Skeletal muscle satellite cell (primary cell): ENCODE results near the gene TTI1.

Source experiments
- H3K27me3 ChIP-seq: 2 replicates; pipeline ENCODE4 v1.7.0; 2013; ENCODE audit warnings: low read length; ENCODE audit not compliant: control insufficient read depth, insufficient read depth
- H3K36me3 ChIP-seq: 2 replicates; pipeline ENCODE4 v1.7.0; 2013; ENCODE audit warnings: mild to moderate bottlenecking, control low read depth, low read length; ENCODE audit not compliant: insufficient read depth
- H3K4me1 ChIP-seq: 2 replicates; pipeline ENCODE4 v1.7.0; 2013; ENCODE audit warnings: low read length; ENCODE audit not compliant: control insufficient read depth, insufficient read depth
- H3K4me2 ChIP-seq: 2 replicates; pipeline ENCODE4 v1.7.0; 2013; ENCODE audit warnings: mild to moderate bottlenecking, low read length
- H3K4me3 ChIP-seq: 2 replicates; pipeline ENCODE4 v1.7.0; 2013; ENCODE audit warnings: low read length
- H3K9ac ChIP-seq: 2 replicates; pipeline ENCODE4 v1.7.0; 2013; ENCODE audit warnings: mild to moderate bottlenecking, low read depth, low read length, moderate library complexity
- H3K9me3 ChIP-seq: replicated peaks from 2 replicates; pipeline ENCODE4 v1.7.0; 2013; ENCODE audit warnings: mild to moderate bottlenecking, control low read depth, low read length

TTI1 gene

DNA sequence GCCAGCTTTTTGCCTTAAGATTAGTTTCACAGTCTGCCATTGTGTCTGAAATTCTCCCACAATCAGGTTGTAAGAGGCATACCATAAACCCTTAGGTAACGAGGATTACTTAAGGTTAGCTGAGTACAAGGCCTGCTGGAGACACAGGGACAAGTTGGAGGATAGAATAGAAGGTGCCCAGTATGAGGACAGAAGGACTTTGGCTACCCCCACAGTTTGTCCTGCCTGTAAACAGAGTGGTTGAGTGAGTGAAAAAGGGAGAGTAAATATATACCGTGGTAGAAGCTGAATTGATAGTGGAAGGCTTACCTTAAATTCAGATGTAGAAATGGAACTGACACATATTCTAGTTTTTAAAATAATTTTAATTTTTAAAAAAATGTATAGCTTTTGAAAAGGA lies 19.6 kb upstream of the TTI1 start:
- H3K4me1 ChIP-seq: peaks cover 21% of the 10 kb centered on the region
- H3K27me3 ChIP-seq: no peaks in the 10 kb centered on the region
- H3K9ac ChIP-seq: no peak overlapping the region
- no peak overlapping the region for H3K4me2 ChIP-seq
- no peaks in the 10 kb centered on the region for H3K9me3 ChIP-seq
- peaks cover 25% of the 10 kb centered on the region for H3K36me3 ChIP-seq
- no peak overlapping the region for H3K4me3 ChIP-seq

DNA sequence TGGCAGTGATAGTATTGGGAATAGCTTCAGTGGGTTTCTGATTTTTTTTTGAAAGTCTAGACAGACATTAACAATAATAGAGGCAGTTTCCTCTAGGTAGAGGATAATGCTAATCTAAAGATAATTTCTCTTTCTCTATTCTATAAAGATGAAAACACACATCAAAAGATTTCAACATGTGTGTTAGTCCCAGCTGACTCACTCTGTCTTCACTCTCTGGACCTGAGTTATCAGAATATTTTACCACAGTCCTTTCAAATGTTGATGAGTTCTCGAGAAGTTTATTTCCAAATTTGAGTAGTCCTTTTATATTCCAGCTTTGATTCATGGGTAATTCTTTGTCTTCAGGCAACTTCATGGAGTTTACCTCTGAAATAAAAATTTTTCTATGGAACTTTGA lies 17.4 kb upstream of the TTI1 start:
- Histone ChIP-seq H3K9ac (no peak overlapping the region), H3K4me1 (peaks cover 23% of the 10 kb centered on the region), H3K36me3 (peaks cover 17% of the 10 kb centered on the region), H3K4me3 (no peak overlapping the region), H3K4me2 (no peak overlapping the region), H3K27me3 (no peaks in the 10 kb centered on the region), H3K9me3 (no peaks in the 10 kb centered on the region)

DNA sequence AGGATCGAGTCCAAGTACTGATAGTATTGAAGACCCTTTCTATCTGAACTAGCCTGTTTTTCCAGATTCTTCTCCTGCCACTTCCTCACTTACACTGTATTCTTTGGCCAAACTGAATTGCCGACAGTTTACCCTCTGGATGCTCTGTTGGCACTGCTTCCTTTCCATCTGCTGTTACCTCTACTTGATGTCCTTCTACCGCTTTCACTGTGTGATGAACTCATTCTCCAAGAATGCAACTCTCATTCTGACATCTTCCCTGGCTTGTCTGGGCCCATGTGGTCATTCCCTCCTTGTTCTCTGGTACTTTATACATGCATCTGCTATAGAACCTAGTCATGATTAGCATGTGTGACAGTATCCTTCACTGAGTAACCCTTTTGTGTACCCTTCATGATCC lies 16.5 kb upstream of the TTI1 start:
- Histone ChIP-seq H3K36me3 (peaks cover 22% of the 10 kb centered on the region), H3K4me3 (no peak overlapping the region), H3K4me1 (peaks cover 24% of the 10 kb centered on the region), H3K4me2 (peak overlapping the region; percentile 30), H3K9ac (no peak overlapping the region), H3K27me3 (no peaks in the 10 kb centered on the region), H3K9me3 (no peaks in the 10 kb centered on the region)

DNA sequence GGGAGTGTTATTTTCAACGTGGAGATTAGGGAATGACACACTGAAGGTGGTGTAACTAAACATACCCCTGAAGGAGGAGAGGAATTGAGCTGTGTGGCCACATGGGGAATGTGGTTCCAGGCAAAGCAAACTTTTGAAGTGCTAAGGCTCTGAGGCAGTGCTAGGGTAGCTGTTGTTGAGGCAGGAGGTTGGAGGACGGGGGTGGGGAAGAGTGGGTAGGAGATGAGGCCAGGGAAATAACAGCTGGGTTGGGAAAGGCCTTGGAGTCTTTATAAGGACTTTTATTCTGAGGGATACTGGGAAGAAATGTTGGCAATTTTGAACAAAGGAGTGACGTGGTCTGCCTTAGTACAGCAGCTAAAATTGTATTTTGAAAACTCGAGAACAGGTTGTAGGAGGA lies 13.3 kb upstream of the TTI1 start:
- no peak overlapping the region for H3K4me3 ChIP-seq
- H3K4me2 ChIP-seq: no peak overlapping the region
- no peaks in the 10 kb centered on the region for H3K9me3 ChIP-seq
- no peak overlapping the region for H3K9ac ChIP-seq
- no peaks in the 10 kb centered on the region for H3K27me3 ChIP-seq
- H3K36me3 ChIP-seq: peaks cover 37% of the 10 kb centered on the region
- peaks cover 37% of the 10 kb centered on the region for H3K4me1 ChIP-seq

DNA sequence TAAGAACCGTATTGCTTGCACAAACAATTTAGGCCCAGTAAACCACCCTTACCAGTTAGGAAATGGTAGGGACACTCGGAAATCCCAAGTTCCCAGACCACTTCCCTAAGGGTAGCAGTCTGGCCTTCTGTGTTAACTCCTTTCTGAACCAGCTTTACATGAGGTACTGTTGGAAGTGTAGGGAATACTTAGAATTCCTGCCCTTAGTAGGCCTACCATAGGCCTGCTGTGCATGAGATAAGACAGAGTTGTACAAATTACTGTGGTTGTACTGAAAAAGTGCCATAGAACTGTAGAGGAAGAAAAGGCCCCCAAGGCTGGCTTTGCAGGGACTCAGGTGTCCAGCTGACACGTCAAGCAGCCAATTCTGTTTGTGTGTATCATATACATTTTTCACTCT lies 11.4 kb upstream of the TTI1 start:
- H3K4me1 ChIP-seq: peaks cover 23% of the 10 kb centered on the region
- no peak overlapping the region for H3K4me3 ChIP-seq
- no peaks in the 10 kb centered on the region for H3K27me3 ChIP-seq
- no peak overlapping the region for H3K9ac ChIP-seq
- H3K36me3 ChIP-seq: peaks cover 50% of the 10 kb centered on the region
- no peak overlapping the region for H3K4me2 ChIP-seq
- no peaks in the 10 kb centered on the region for H3K9me3 ChIP-seq

DNA sequence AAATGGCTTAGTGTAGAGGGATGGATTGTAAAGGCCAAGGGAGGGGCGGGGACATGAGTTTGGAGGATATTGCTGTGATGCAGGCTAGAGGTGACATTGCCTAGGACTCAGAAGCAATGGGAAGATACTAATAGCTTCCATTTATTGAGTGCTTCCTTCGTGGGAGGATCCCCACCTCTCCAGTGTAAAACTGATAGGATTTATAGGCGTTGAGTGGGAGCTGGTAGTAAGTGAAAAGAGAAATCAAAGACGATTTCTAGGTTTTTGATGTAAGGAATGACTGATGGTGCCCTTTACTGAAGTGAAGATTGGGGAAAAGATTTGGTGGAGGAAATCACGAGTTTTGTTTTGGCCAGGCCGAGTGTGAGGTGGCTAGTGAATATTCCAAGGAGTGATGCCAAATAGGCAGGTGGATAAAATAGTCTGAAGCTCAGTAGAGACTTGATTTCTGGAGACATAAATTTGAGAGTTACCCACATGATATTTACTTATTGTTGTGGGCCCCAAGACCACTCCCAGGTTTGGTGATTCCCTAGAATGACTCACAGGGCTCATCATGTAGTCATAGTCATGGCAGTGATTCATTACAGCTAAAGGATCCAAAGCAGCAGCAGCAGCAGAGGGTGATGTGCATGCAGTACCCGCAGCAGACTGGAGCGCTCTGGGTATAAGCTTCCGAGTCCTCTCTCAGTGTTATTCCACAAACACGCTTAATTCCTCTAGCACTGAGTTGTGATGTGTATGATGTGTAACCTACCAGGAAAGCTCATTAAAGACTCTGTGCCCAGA lies 10.4 kb upstream of the TTI1 start:
- Histone ChIP-seq H3K9ac (no peak overlapping the region), H3K27me3 (no peaks in the 10 kb centered on the region), H3K4me3 (no peak overlapping the region), H3K4me2 (peak overlapping the region; percentile 52), H3K4me1 (peaks cover 20% of the 10 kb centered on the region), H3K9me3 (no peaks in the 10 kb centered on the region), H3K36me3 (peaks cover 44% of the 10 kb centered on the region)

DNA sequence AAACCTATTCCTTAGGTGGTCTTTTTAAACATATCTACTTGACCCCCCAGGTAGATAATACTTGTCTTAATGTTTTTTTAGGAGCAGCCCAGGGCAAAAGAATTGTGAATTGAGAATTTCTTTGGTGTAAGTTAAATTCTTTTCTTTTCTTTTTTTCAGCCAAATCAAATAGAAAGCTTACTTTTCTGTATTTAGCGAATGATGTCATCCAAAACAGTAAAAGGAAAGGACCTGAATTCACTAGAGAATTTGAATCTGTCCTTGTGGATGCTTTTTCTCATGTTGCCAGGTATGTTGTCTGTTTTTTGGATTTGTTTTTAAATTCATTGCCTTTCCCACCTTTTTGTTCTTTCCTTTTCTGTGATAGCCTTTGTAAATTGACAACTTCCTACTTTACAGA lies 7.0 kb upstream of the TTI1 start:
- peaks cover 49% of the 10 kb centered on the region for H3K36me3 ChIP-seq
- no peaks in the 10 kb centered on the region for H3K9me3 ChIP-seq
- H3K4me3 ChIP-seq: no peak overlapping the region
- no peak overlapping the region for H3K9ac ChIP-seq
- no peak overlapping the region for H3K4me2 ChIP-seq
- peaks cover 16% of the 10 kb centered on the region for H3K4me1 ChIP-seq
- H3K27me3 ChIP-seq: no peaks in the 10 kb centered on the region

DNA sequence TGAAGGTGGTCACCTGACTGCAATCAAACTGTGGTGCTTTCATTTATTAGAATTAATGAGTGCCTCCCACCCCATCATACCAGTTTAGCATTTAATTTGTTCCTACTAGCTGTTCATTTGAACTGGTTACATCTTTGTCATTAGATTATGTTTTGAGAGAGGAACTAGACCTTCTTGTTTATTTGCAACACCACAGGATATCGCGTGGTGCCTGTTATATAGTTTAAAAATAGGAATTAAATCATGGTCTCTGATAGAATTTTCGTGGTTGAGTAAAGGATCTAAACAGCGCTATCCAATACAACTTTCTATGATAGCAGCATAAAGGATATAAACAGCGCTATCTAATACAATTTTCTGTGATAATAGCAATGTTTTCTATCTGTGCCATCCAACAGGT lies 3.1 kb upstream of the TTI1 start:
- Histone ChIP-seq H3K27me3 (no peaks in the 10 kb centered on the region), H3K36me3 (peaks cover 27% of the 10 kb centered on the region), H3K4me1 (peaks cover 20% of the 10 kb centered on the region), H3K4me2 (peak overlapping the region; percentile 31), H3K4me3 (no peak overlapping the region), H3K9me3 (no peaks in the 10 kb centered on the region), H3K9ac (no peak overlapping the region)

DNA sequence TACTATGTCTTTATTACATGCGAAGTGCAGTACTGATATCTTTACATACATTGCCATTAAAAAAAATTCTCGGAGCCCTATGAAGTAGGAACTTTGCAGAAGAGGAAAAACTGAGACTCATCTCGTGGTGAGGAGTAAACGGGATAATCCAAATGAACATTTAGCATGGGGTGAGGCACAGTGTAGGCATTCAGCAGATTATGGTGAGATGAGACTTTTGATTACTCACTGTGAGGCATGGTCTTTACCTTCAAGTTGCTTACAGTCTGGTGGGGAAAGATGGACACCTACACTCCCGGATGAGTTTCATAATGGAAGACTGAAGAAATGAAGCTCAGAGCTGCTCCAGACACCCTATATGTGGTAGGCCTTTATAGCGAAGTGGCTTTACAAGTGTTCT lies 1.7 kb upstream of the TTI1 start:
- Histone ChIP-seq H3K9me3 (no peaks in the 10 kb centered on the region), H3K27me3 (no peaks in the 10 kb centered on the region), H3K4me1 (peaks cover 20% of the 10 kb centered on the region), H3K9ac (peak overlapping the region; percentile 97), H3K4me3 (peak overlapping the region; percentile 95), H3K36me3 (peaks cover 16% of the 10 kb centered on the region), H3K4me2 (peak overlapping the region; percentile 81)

DNA sequence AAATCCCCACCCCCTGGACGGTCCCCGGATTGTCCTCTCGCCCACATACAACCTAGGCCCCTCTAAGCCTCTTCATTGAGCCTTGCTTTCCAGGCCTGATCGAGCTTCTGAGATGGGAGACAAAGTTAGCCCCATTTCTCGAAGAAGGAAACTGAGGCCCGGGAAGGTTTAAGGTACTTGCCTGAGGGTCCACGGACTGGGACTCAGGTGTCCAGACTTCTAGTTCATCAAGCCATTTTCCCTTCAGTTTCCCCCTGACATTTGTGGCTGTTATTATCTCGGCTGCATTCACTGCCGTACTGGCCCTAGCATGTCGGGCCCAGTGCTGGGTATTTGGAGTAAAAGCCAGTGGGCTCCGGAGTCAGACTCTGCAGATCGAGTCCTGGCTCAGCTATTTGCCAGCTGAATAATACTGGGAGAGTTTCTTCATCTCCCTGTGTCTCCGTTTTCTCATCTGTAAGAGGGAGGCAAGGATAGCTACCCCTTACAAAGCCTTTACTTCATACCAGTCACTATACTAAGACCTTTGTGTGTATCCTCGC lies 923 bp upstream of the TTI1 start:
- Histone ChIP-seq H3K4me1 (peaks cover 20% of the 10 kb centered on the region), H3K4me3 (peak overlapping the region; percentile 95), H3K9ac (peak overlapping the region; percentile 97), H3K4me2 (peak overlapping the region; percentile 81), H3K27me3 (no peaks in the 10 kb centered on the region), H3K9me3 (no peaks in the 10 kb centered on the region), H3K36me3 (peaks cover 15% of the 10 kb centered on the region)

DNA sequence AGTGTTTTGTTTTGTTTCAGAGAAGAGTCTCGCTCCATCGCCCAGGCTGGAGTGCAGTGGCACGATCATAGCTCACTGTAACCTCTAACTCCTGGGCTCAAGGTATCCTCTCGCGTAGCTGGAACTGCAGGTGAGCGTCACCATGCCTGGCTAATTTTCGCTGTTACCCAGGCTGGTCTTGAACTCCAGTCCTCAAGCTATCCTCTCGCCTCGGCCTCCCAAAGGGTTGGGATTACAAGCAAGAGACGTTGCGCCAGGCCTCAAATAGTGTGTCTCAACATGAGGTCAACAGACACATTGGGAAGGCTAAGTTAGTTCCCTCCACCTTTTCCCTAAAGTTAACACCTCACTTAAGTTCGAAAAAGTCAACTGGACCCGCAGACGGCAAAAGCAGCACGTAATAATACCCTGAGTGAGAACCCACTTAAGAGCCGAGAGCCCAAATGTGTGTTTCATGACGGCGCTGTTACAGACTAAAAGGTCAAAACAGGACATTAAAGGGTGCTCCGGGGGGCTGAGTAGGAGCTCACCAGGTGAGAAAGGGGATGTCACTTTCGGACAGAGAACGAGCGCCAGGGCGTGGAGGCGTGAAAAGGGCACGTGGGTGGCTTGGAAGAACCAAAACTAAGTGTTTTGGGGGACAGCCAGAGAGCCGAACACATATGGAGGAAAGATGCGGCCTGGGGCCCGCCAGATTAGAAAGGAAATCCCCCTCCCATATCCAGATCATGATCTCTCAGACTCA lies 499 bp downstream of the TTI1 start:
- H3K9me3 ChIP-seq: no peaks in the 10 kb centered on the region
- peaks cover 15% of the 10 kb centered on the region for H3K36me3 ChIP-seq
- peak overlapping the region; percentile 97 for H3K9ac ChIP-seq
- H3K4me2 ChIP-seq: peak overlapping the region; percentile 81
- no peaks in the 10 kb centered on the region for H3K27me3 ChIP-seq
- peaks cover 20% of the 10 kb centered on the region for H3K4me1 ChIP-seq
- H3K4me3 ChIP-seq: peak overlapping the region; percentile 95
